HG03196 (cell line): ENCODE measurements around the gene UFD1.
"Not testable (repeated sequence)": the region's sequence is repeated elsewhere in the genome, so short reads cannot be mapped to it uniquely, and the experiment has no call there.

Source experiments
- ATAC-seq: cut with Tn5 transposase; IDR thresholded peaks from one replicate; pipeline ENCODE4 v1.9.1; 2021; ENCODE audit not compliant: unreplicated experiment

UFD1 gene

DNA sequence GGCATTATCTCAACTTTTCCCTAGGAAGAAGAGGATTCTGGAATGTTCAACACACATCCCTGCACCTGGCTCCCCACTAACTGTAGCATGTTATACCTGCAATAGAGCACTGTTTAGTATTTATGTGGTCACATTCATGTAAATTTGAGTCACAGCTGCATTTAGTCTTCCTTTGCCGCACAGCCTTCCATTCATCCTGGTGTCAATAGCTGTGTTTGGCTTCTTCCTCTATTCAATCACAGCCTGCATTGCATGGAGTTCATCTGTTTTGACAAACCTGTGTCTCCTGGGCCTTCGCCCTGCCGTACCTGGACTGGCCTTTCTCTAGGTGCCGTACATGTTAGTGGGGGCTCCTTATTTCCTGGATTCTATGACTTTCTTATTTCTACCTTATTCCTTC lies 27.4 kb downstream of the UFD1 start:
- no peak for ATAC-seq

DNA sequence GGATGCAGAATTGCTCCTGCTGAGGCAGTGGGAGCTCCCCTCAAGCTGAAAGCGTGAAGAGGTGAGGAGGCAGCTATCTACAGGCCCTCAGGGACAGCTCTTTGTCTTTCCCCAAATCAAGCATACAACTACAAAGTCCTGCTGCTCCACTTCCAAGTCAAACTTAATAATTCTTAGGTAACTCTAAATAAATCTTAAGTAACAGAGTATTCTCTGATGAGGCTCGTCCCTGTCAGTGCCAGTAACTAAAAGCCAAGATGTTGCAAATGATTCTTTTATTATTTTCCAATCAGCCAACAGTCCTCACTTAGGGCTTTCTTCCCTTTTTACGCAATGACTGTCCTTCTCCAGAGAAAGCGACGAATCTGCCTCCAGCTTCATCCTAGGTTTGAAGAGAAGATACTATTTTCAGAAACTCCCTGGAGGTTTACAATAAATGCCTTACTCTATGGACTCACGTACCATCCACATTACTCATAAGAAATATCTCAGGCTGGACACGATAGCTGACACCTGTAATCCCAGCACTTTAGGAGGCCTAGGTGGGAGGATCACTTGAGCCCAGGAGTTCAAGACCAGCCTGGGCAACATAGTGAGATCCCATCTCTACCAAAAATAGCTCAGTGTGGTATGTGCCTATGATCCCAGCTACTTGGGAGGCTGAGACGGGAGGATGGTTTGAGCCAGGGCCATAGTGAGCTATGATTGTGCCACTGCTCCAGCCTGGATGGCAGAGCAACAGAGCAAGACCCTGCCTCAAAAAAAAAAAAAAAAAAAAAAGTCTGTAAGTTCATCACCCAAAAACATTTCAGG lies 28.4 kb downstream of the UFD1 start:
- ATAC-seq: no peak

- no peak for ATAC-seq
These were observed 29.6 kb downstream of the UFD1 start for GRCh38 chr22:19449422-19449767.

GRCh38 chr22:19448739-19449421 lies 30.1 kb downstream of the UFD1 start:
- no peak for ATAC-seq

- ATAC-seq: peak; percentile 34
These were observed 30.9 kb downstream of the UFD1 start for GRCh38 chr22:19448076-19448607.

DNA sequence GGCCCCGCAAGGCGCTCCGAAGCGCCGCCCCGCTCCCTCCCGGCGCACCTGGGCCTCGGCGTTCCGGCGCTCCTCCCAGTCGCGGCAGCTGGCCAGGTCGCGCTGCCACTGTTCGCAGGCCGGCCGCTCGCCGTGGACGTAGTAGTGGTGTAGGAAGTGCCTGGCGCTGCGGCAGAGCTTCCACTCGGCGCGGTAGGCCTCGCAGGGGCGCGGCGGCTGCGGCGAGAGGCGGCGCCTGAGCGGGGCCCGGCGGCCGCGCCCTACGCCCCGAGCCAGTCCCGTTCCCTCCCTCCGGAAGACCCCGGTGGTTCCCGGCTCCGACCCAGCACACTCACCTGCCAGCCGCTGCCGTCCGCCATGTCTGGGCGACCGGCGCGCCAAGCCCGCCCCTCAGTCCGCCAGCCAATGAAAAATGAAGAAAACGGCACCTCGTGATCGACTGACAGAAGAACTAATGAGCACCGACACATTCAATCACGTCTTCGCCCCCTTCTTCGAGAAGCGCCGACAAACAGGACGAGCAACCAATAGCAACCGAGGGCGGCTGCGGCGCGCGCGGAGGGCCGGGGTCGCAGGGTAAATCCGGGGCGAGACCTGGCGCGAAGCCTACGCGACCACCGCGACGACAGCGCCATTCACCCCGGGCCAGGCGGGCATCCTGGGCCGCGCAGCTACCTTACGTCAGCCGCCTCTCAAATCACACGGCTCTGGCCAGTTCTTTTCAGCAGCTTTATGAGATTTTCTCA lies 31.5 kb downstream of the UFD1 start, which contains the start of gene C22orf39:
Gene C22orf39, minus strand, starts transcription at position 382 of the 746 bp plus-strand sequence. Its CDS starts 23 bp downstream, at position 359.
- peak; percentile 77 for ATAC-seq

GRCh38 chr22:19446603-19447329 lies 32.2 kb downstream of the UFD1 start:
- no peak for ATAC-seq

- not testable (repeated sequence) for ATAC-seq
These were observed 33.6 kb downstream of the UFD1 start for GRCh38 chr22:19445279-19445982.

DNA sequence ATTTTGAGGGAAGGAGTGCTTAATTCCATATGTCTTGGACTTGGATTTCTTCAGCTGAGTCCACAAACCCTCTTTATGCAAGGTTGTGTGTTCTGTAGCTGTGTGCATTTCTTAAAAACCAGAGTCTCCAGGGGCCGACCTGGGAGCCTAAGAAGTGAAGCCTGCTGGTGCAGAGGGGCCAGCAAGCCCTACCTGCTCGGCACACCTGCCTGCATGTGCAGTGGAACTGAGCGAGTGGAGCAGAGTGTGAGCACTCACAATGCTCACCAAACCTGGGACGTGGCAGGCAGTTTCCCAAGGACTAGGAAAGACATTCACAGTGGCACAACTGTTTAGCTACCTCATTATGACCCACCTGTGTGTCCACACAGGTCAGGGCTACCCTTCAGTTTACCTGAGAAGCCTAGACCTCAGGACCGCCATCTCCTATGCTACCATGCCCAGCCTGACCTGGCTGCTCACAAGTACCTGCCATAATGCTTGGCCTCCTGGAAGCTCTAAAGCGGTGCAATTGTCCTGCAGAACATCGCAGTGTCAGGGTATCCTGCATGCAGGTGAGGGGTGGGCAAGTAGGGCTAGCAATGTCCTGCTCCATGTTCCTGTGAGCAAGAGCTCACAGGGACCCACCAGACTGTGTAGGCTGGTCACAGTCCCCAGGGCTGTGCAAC lies 35.3 kb downstream of the UFD1 start:
- no peak for ATAC-seq

GRCh38 chr22:19442166-19442565 lies 36.8 kb downstream of the UFD1 start:
- ATAC-seq: no peak

GRCh38 chr22:19440411-19441195 lies 38.4 kb downstream of the UFD1 start:
- ATAC-seq: no peak

GRCh38 chr22:19438298-19438697 lies 40.7 kb downstream of the UFD1 start:
- ATAC-seq: no peak

DNA sequence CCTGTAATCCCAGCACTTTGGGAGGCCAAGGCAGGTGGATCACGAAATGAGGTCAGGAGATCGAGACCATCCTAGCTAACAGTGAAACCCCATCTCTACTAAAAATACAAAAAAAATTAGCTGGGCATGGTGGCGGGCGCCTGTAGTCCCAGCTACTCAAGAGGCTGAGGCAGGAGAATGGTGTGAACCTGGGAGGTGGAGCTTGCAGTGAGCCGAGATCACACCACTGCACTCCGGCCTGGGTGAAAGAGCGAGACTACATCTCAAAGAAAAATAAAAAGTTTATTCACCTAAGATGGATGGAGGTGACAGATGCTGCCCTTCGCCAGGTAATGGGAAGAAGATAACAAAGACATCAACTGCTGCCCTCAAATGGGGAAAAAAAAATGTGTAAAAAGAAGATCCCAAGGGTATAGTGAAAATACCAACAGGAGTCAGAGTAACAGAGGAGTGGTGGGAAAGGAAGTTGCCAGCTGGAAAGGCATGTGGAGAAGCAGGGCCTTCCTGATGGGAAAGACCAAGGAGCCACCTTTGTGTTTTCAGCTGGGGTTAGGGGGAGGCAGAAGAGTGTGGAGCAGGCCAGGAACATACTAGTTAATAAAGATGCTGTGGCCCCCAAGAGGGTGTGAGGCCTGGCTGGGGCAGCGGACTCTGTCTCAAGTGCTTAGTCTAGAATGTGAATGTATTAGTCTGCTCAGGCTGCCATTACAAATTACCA lies 42.4 kb downstream of the UFD1 start:
- ATAC-seq: not testable (repeated sequence)

GRCh38 chr22:19434829-19435580 lies 44.0 kb downstream of the UFD1 start:
- no peak for ATAC-seq

DNA sequence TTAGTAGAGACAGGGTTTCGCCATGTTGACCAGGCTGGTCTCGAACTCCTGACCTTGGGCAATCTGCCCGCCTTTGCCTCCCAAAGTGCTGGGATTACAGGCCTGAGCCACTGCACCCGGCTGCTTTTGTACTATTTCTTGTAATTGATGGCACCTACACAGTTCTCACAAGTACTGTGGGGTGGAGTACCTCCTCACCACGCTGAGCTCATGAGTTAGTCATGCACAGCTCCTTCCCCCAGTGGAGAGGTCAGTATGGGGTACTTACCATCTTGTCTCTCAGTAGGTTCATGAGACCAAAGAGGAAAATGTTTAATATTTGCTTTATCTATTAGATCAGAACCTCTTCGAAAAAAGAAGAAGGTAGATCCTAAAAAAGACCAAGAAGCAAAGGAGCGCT lies 44.6 kb downstream of the UFD1 start:
- ATAC-seq: no peak

DNA sequence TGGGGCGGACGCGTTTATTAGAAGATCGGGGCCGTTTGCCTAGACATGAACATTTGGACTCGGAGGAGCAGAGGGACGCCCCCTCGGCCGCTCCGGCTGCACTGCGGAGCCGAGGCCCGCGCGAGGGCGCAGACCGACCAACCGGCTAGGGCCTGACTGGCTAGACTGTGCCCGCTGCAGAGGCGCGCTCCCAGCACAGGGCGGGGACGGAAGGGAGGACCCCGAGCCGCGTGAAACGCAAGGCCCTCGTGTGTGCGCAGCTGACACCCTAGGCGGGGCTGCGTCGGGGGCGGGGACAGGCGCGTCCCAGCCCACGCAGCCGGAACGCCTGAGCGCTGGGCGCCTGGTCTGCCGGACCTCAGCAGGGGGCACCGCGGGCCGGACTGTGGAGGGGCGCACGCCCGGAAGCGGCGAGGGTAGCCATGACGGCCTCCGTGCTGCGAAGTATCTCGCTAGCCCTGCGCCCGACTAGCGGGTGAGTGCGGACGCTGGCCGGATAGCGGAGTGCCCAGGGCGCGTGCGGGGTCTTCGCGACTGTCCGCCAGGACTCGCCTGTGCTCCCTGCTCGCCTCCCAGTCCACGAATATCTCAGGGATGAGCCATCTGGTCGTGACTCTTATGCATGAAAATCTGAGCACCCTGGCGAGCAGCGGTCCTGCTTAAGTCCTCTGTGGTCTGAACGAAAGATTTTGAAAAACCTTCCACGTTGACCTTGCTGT lies 46.7 kb downstream of the UFD1 start, which contains the start of gene MRPL40:
Gene MRPL40, plus strand, starts transcription at position 413 of the 719 bp plus-strand sequence. Its CDS starts 10 bp downstream, at position 423.
- peak; percentile 69 for ATAC-seq
